HG02610 (cell line): Measurements from ENCODE around the gene LCE2D.

ENCODE experiments used
- ATAC-seq: cut with Tn5 transposase; IDR thresholded peaks from one replicate; pipeline ENCODE4 v1.9.1; 2021; ENCODE audit warnings: mild to moderate bottlenecking, moderate library complexity; ENCODE audit not compliant: unreplicated experiment

Gene LCE2D

DNA sequence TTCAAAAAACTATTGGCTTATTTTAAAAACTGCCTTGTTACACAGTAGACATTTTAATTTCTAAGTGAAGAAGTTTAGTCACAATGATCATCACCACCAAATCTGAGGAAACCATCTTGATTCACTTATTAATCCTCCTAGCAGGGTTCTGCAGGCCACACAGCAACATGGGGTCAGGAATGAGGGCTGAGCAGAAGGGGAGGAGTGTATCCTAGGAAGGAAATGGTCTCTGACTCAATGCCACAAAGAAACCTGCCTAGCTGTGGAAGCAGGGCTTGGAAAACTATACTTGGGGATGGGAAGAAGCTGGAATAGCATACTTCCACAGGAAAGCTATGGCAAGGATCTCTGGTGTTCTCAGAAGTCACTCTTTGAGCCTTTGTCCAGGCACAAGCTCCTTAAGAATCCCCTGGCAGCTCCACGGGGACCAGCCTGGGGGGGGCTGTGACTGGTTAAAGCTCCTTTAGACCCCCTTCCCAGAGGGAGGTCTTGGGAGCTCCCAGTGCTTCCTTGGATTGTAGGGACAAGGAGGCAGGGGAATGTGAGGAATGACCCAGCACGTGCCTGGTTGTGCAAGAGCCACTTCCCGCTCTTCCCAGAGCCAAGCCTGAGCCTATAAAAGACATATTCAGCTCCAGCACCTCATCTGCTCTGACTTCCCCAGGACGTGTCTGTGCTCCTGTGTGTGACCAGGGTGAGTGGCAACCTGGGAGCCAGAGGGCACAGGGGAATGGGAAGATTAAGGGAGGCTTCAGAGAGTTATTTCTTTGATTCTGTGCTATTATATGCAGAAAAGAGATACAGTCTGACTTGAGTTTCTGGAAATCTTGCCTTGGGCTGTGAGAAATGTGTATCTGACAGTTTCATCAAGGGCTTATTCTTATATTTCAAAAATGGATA, 34.8 kb downstream of the LCE2D start, which contains the start of gene LCE2A:
Gene LCE2A, plus strand, starts transcription at position 645 of the 900 bp plus-strand sequence. CDS start 557 bp downstream, outside the sequence.
- ATAC-seq = no peak

GRCh38 chr1:152699746-152700145, 36.6 kb downstream of the LCE2D start:
- no peak for ATAC-seq

GRCh38 chr1:152707860-152708259, 44.7 kb downstream of the LCE2D start, which contains the start of gene LCE4A:
TSS of gene LCE4A (plus strand) at chr1:152708160. CDS start at chr1:152709076, 916 bp downstream.
- ATAC-seq = no peak
